ENCODE data around the gene ASPA. TPM values are rescaled to one million over a fixed set of nuclear protein-coding genes. Genes with fewer than 3 reads are reported as not detected.

The ASPA gene
- total RNA-seq, 1 donor: not detected

Other genes starting within 250 kb of the ASPA start
- gene OR3A1, start 177.6 kb upstream of the ASPA start, total RNA-seq: not detected
- 0.63 TPM for gene OR3A2, start 89.7 kb upstream of the ASPA start, total RNA-seq
- gene OR1E1, start 77.6 kb upstream of the ASPA start, total RNA-seq: 0.10 TPM
- gene OR3A3, start 64.6 kb upstream of the ASPA start, total RNA-seq: not detected
- not detected for gene OR1E2, start 42.2 kb upstream of the ASPA start, total RNA-seq
- gene SPATA22, start 4.2 kb upstream of the ASPA start, total RNA-seq: not detected
- 0.21 TPM for gene TRPV3, start 81.8 kb downstream of the ASPA start, total RNA-seq
- 1.2 TPM for gene TRPV1, start 133.4 kb downstream of the ASPA start, total RNA-seq
- 4.7 TPM for gene SHPK, start 160.3 kb downstream of the ASPA start, total RNA-seq
- 4.5 TPM for gene CTNS, start 160.8 kb downstream of the ASPA start, total RNA-seq
- gene TAX1BP3, start 192.6 kb downstream of the ASPA start, total RNA-seq: 25.4 TPM
- 15.5 TPM for gene EMC6, start 192.8 kb downstream of the ASPA start, total RNA-seq
- 15.6 TPM for gene P2RX5, start 220.2 kb downstream of the ASPA start, total RNA-seq
- 0.52 TPM for gene HASPIN, start 247.9 kb downstream of the ASPA start, total RNA-seq

All from mononuclear cell (primary cell).